K562 (cell line): Measurements from ENCODE around the gene PRKCB. TPM values are rescaled to one million over a fixed set of nuclear protein-coding genes. Genes with fewer than 3 reads are reported as not detected.

Source experiments
- JUNB ChIP-seq: fragments of 450-650 bp; formaldehyde crosslinking; conservative IDR thresholded peaks from 2 replicates; pipeline ENCODE4 v1.4.0; 2020; ENCODE audit warnings: mild to moderate bottlenecking
- KDM5B ChIP-seq: fragments of 200-600 bp; sonication (generic); IDR thresholded peaks from 2 replicates; pipeline ENCODE4 v1.6.1; 2012; ENCODE audit warnings: low read depth, mild to moderate bottlenecking, moderate library complexity, low read length, control low read depth, inconsistent platforms; ENCODE audit not compliant: insufficient replicate concordance
- MAFF ChIP-seq: IDR thresholded peaks from 2 replicates; pipeline ENCODE4 v1.6.1; 2012; ENCODE audit warnings: low read length, improper control_type of control experiment
- MTA1 ChIP-seq: fragments of 450-650 bp; IDR thresholded peaks from 2 replicates; pipeline ENCODE4 v1.6.1; 2017; ENCODE audit warnings: borderline replicate concordance
- NFE2 ChIP-seq: IDR thresholded peaks from 2 replicates; pipeline ENCODE4 v1.6.1; 2014; ENCODE audit warnings: antibody characterized with exemption, low read depth
- PHTF2 ChIP-seq: fragments of 250-450 bp; sonication (Bioruptor Pico); IDR thresholded peaks from 2 replicates; pipeline ENCODE4 v1.5.0; 2021; ENCODE audit warnings: mild to moderate bottlenecking
- POLR3G ChIP-seq: IDR thresholded peaks from 2 replicates; pipeline ENCODE4 v1.6.1; 2011; ENCODE audit not compliant: insufficient read length, insufficient replicate concordance; ENCODE audit errors: extremely low read depth
- TCF7 ChIP-seq: sonication (generic); IDR thresholded peaks from 2 replicates; pipeline ENCODE4 v1.6.1; 2016; ENCODE audit warnings: antibody characterized with exemption, borderline replicate concordance
- ZC3H4 ChIP-seq: sonication (generic); formaldehyde crosslinking; IDR thresholded peaks from 2 replicates; pipeline ENCODE4 v1.9.0; 2021; ENCODE audit warnings: missing genetic modification reagents, borderline replicate concordance
- ZFX ChIP-seq: sonication (generic); formaldehyde crosslinking; IDR thresholded peaks from 2 replicates; pipeline ENCODE4 v1.8.0; 2022; ENCODE audit warnings: mild to moderate bottlenecking, missing genetic modification reagents, moderate library complexity
- ZNF408 ChIP-seq: fragments of 250-450 bp; sonication (Bioruptor Pico); IDR thresholded peaks from 2 replicates; pipeline ENCODE4 v1.4.0; 2020; ENCODE audit warnings: low read depth, mild to moderate bottlenecking, moderate library complexity
- ZNF584 ChIP-seq: fragments of 200-800 bp; sonication (Bioruptor generic); IDR thresholded peaks from 2 replicates; pipeline ENCODE4 v1.6.1; 2016; ENCODE audit warnings: low read depth, mild to moderate bottlenecking, missing genetic modification characterization, missing compliant biosample characterization
- polyA plus RNA-seq, 8 experiments: library from polyadenylated mRNA; depleted of rRNA in 4 of 8; stranded (reverse) in 5 of 8; unstranded in 3 of 8; fragments of >200 nt; fragmentation: Nextera tagmentation in 2 of 8; fragmentation: Illumina TruSeq in 1 of 8; extraction: Ambion mirVana in 2 of 8; extraction: Trizol in 1 of 8; gene quantifications; 2 replicates each; pipeline versions ENCODE4 v1.2.1 to v1.2.3, GENCODE V29; 2011 to 2014; ENCODE audit warnings: inconsistent platforms in 1 of 8, missing spikeins in 1 of 8
- total RNA-seq, 7 experiments: library from RNA; depleted of rRNA in 6 of 7; stranded (reverse); fragments of >200 nt in 6 of 7; fragmentation: Illumina TruSeq in 2 of 7; extraction: Trizol in 2 of 7; gene quantifications; 2 replicates each; pipeline versions ENCODE4 v1.2.1 to v1.2.3, GENCODE V29; 2011 to 2021; ENCODE audit warnings: low replicate concordance in 1 of 7
- TF ChIP-seq, protein P1 (sequence below): fragments of 450-650 bp; IDR thresholded peaks from one replicate; pipeline ENCODE4 v1.6.1; 2018; ENCODE audit warnings: mild to moderate bottlenecking, moderate library complexity; ENCODE audit not compliant: partially characterized antibody
- TF ChIP-seq, protein P2 (sequence below): fragments of 250-450 bp; sonication (Bioruptor Pico); IDR thresholded peaks from 2 replicates; pipeline ENCODE4 v1.8.0; 2021; ENCODE audit warnings: borderline replicate concordance, mild to moderate bottlenecking, moderate library complexity; ENCODE audit not compliant: poor library complexity, severe bottlenecking
- TF ChIP-seq, protein P3 (sequence below): sonication (generic); formaldehyde crosslinking; IDR thresholded peaks from 2 replicates; pipeline ENCODE4 v1.8.0; 2022; ENCODE audit warnings: mild to moderate bottlenecking, missing genetic modification reagents
- TF ChIP-seq, protein P4 (sequence below): sonication (generic); formaldehyde crosslinking; IDR thresholded peaks from 2 replicates; pipeline ENCODE4 v1.8.0; 2022; ENCODE audit warnings: missing genetic modification reagents, mild to moderate bottlenecking, borderline replicate concordance
- TF ChIP-seq, protein P5 (sequence below): sonication (generic); formaldehyde crosslinking; IDR thresholded peaks from 2 replicates; pipeline ENCODE4 v1.8.0; 2023; ENCODE audit warnings: mild to moderate bottlenecking, missing genetic modification reagents

Gene PRKCB
- total and polyA plus RNA-seq, 9 of the 15 experiments (the other 6 are each of a cell fraction or from before 2014, with no cell fraction given), result 49.9 to 276 (median 148) TPM

DNA sequence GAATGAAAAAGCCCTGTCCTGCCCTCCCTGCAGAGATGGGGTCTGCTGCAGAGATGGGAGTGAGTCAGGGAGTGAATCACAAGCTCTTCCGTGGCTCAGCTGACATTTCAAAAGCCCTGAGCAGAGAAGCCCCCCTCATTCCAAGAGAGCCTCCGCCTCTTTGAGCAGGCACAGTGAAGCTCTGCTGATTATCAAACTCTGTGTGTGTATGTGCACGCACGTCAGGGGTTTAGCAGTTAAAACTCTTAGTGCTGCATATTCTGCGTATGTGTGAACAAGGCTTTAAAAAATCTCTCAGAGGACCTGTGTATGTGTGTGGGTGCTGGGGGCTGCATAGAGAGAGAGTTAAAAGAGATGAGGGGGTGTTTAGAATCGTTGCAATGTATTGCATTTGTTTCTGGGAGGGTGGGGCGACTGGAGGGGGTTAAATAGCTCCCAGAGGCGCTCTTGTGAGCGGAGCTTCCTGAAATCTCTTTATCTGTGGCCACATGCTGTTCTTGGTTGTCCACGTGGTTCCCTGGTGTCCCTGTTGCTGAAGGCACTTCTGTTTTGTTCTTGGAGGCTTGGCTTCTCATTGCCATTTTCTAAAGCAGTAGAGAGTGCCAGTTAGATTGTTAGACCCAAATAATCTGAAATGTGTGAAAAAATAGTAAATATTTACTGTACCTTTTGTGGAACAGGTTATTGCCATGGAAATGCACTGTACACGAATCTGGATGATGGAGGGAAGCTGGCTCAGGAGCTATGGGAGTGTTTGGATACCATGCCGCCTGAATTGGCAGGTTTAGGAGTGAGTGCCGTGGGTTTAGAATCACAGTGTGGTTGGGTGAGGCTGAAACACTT lies 116.6 kb downstream of the PRKCB start (continued):
- TF ChIP-seq, protein P1, sequence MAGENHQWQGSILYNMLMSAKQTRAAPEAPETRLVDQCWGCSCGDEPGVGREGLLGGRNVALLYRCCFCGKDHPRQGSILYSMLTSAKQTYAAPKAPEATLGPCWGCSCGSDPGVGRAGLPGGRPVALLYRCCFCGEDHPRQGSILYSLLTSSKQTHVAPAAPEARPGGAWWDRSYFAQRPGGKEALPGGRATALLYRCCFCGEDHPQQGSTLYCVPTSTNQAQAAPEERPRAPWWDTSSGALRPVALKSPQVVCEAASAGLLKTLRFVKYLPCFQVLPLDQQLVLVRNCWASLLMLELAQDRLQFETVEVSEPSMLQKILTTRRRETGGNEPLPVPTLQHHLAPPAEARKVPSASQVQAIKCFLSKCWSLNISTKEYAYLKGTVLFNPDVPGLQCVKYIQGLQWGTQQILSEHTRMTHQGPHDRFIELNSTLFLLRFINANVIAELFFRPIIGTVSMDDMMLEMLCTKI, result no peak
- TF ChIP-seq MTA1, result peak; percentile 68; the same call in 1 of the 2 replicates
- TF ChIP-seq, protein P2, sequence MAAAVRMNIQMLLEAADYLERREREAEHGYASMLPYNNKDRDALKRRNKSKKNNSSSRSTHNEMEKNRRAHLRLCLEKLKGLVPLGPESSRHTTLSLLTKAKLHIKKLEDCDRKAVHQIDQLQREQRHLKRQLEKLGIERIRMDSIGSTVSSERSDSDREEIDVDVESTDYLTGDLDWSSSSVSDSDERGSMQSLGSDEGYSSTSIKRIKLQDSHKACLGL (CRISPR knock-in tag), result peak; percentile 60
- TF ChIP-seq NFE2, result no peak
- TF ChIP-seq ZNF408, result no peak
- TF ChIP-seq TCF7, result no peak
- no peak for TF ChIP-seq MAFF
- peak; percentile 34; the same call in 1 of the 2 replicates for TF ChIP-seq ZFX (CRISPR knock-in tag)
- TF ChIP-seq POLR3G, result no peak
- no peak for TF ChIP-seq JUNB (CRISPR knock-in tag)
- TF ChIP-seq ZC3H4 (CRISPR knock-in tag), result no peak
- TF ChIP-seq, protein P3, sequence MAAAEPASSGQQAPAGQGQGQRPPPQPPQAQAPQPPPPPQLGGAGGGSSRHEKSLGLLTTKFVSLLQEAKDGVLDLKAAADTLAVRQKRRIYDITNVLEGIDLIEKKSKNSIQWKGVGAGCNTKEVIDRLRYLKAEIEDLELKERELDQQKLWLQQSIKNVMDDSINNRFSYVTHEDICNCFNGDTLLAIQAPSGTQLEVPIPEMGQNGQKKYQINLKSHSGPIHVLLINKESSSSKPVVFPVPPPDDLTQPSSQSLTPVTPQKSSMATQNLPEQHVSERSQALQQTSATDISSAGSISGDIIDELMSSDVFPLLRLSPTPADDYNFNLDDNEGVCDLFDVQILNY (CRISPR knock-in tag), result peak; percentile 81; the same call in 1 of the 2 replicates
- TF ChIP-seq, protein P4, sequence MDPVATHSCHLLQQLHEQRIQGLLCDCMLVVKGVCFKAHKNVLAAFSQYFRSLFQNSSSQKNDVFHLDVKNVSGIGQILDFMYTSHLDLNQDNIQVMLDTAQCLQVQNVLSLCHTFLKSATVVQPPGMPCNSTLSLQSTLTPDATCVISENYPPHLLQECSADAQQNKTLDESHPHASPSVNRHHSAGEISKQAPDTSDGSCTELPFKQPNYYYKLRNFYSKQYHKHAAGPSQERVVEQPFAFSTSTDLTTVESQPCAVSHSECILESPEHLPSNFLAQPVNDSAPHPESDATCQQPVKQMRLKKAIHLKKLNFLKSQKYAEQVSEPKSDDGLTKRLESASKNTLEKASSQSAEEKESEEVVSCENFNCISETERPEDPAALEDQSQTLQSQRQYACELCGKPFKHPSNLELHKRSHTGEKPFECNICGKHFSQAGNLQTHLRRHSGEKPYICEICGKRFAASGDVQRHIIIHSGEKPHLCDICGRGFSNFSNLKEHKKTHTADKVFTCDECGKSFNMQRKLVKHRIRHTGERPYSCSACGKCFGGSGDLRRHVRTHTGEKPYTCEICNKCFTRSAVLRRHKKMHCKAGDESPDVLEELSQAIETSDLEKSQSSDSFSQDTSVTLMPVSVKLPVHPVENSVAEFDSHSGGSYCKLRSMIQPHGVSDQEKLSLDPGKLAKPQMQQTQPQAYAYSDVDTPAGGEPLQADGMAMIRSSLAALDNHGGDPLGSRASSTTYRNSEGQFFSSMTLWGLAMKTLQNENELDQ (CRISPR knock-in tag), result no peak
- no peak for TF ChIP-seq KDM5B
- TF ChIP-seq ZNF584 (CRISPR knock-in tag), result peak; percentile 92
- TF ChIP-seq, protein P5, sequence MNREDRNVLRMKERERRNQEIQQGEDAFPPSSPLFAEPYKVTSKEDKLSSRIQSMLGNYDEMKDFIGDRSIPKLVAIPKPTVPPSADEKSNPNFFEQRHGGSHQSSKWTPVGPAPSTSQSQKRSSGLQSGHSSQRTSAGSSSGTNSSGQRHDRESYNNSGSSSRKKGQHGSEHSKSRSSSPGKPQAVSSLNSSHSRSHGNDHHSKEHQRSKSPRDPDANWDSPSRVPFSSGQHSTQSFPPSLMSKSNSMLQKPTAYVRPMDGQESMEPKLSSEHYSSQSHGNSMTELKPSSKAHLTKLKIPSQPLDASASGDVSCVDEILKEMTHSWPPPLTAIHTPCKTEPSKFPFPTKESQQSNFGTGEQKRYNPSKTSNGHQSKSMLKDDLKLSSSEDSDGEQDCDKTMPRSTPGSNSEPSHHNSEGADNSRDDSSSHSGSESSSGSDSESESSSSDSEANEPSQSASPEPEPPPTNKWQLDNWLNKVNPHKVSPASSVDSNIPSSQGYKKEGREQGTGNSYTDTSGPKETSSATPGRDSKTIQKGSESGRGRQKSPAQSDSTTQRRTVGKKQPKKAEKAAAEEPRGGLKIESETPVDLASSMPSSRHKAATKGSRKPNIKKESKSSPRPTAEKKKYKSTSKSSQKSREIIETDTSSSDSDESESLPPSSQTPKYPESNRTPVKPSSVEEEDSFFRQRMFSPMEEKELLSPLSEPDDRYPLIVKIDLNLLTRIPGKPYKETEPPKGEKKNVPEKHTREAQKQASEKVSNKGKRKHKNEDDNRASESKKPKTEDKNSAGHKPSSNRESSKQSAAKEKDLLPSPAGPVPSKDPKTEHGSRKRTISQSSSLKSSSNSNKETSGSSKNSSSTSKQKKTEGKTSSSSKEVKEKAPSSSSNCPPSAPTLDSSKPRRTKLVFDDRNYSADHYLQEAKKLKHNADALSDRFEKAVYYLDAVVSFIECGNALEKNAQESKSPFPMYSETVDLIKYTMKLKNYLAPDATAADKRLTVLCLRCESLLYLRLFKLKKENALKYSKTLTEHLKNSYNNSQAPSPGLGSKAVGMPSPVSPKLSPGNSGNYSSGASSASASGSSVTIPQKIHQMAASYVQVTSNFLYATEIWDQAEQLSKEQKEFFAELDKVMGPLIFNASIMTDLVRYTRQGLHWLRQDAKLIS, result peak; percentile 83
- TF ChIP-seq PHTF2 (CRISPR knock-in tag), result no peak
